HS-5 (cell line): ENCODE measurements around the gene PRPF40A.

Experiments used
- DNase-seq: peaks from one replicate; pipeline ENCODE4 v3.0.0-alpha.2; 2012; ENCODE audit warnings: low read depth

PRPF40A gene

GRCh38 chr2:152718076-152718908 lies 1.0 kb upstream of the PRPF40A start, which contains the start of gene ARL6IP6:
Gene ARL6IP6 (plus strand): TSS chr2:152718620. CDS start chr2:152718625, 5 bp downstream.
- peak; percentile 82 for DNase-seq

GRCh38 chr2:152716805-152717227 lies 445 bp downstream of the PRPF40A start:
- DNase-seq, result no peak

GRCh38 chr2:152715854-152716428 lies 1.3 kb downstream of the PRPF40A start:
- no peak for DNase-seq

- no peak for DNase-seq
Observed at GRCh38 chr2:152715112-152715511, 2.1 kb downstream of the PRPF40A start.

- no peak for DNase-seq
Observed at GRCh38 chr2:152710713-152711112, 6.5 kb downstream of the PRPF40A start.

GRCh38 chr2:152708742-152709141 lies 8.5 kb downstream of the PRPF40A start:
- DNase-seq, result no peak

- DNase-seq, result no peak
Observed at GRCh38 chr2:152706477-152707021, 10.7 kb downstream of the PRPF40A start.

- no peak for DNase-seq
Observed at GRCh38 chr2:152701198-152701597, 16.1 kb downstream of the PRPF40A start.

GRCh38 chr2:152696476-152696875 lies 20.8 kb downstream of the PRPF40A start:
- DNase-seq, result no peak

- no peak for DNase-seq
Observed at GRCh38 chr2:152695763-152696162, 21.5 kb downstream of the PRPF40A start.

- peak; percentile 76 for DNase-seq
Observed at GRCh38 chr2:152694161-152694661, 23.1 kb downstream of the PRPF40A start.

- DNase-seq, result no peak
Observed at GRCh38 chr2:152693033-152693432, 24.2 kb downstream of the PRPF40A start.

- no peak for DNase-seq
Observed at GRCh38 chr2:152686321-152686720, 30.9 kb downstream of the PRPF40A start.

- DNase-seq, result no peak
Observed at GRCh38 chr2:152683400-152683799, 33.9 kb downstream of the PRPF40A start.

GRCh38 chr2:152682663-152683062 lies 34.6 kb downstream of the PRPF40A start:
- no peak for DNase-seq

GRCh38 chr2:152678808-152679207 lies 38.5 kb downstream of the PRPF40A start:
- DNase-seq, result no peak

GRCh38 chr2:152676461-152676860 lies 40.8 kb downstream of the PRPF40A start:
- DNase-seq, result no peak

- DNase-seq, result no peak
Observed at GRCh38 chr2:152674334-152674733, 42.9 kb downstream of the PRPF40A start.

GRCh38 chr2:152664725-152665124 lies 52.5 kb downstream of the PRPF40A start:
- DNase-seq, result no peak

GRCh38 chr2:152661076-152661475 lies 56.2 kb downstream of the PRPF40A start:
- no peak for DNase-seq

- no peak for DNase-seq
Observed at GRCh38 chr2:152658221-152658620, 59.0 kb downstream of the PRPF40A start.

- no peak for DNase-seq
Observed at GRCh38 chr2:152657043-152657442, 60.2 kb downstream of the PRPF40A start.

- DNase-seq, result no peak
Observed at GRCh38 chr2:152655880-152656279, 61.4 kb downstream of the PRPF40A start.
